Caco-2 (cell line): ENCODE results near the gene MARCHF2. TPM values are rescaled to one million over a fixed set of nuclear protein-coding genes. Genes with fewer than 3 reads are reported as not detected.

Experiments
- BruUV-seq: library from RNA; stranded (reverse); fragments of 400-500 nt; replicated peaks from 2 replicates; lab custom pipeline; 2021; lab: Mats Ljungman, UMichigan
- CTCF ChIA-PET: fragments of 300-600 bp; sonication (Branson Sonifier 250); formaldehyde crosslinking; loops from one replicate; lab custom pipeline; 2022; ENCODE audit warnings: antibody characterized with exemption; lab: Charles Lee
- POLR2A ChIA-PET: fragments of 300-600 bp; sonication (Branson Sonifier 250); formaldehyde crosslinking; loops from one replicate; lab custom pipeline; 2022; ENCODE audit warnings: antibody characterized with exemption; lab: Charles Lee
- DNase-seq, 2 experiments: peaks; one replicate each; pipeline versions ENCODE4 v3.0.0 to v3.0.0-alpha.2; 2020 to 2022
- H3K27me3 ChIP-seq: replicated peaks from 2 replicates; pipeline ENCODE4 v1.6.0; 2011; ENCODE audit warnings: low read length; ENCODE audit not compliant: control insufficient read depth, insufficient read depth
- H3K36me3 ChIP-seq: 2 replicates; pipeline ENCODE4 v1.5.1; 2011; ENCODE audit warnings: low read length; ENCODE audit not compliant: control insufficient read depth, insufficient read depth
- H3K4me1 ChIP-seq: fragments of 250-450 bp; sonication (Bioruptor Pico); 2 replicates; pipeline ENCODE4 v1.5.1; 2020; ENCODE audit warnings: mild to moderate bottlenecking
- H3K4me3 ChIP-seq: 2 replicates; pipeline ENCODE4 v1.5.1; 2011; ENCODE audit warnings: low read depth, mild to moderate bottlenecking, control low read depth, low read length
- H3K9me3 ChIP-seq: fragments of 250-450 bp; sonication (Bioruptor Pico); 2 replicates; pipeline ENCODE4 v1.5.1; 2020; ENCODE audit warnings: mild to moderate bottlenecking, moderate library complexity
- H3K27ac Mint-ChIP-seq: one replicate; pipeline ENCODE4 v1.8.0; 2022; ENCODE audit warnings: mixed read lengths; ENCODE audit not compliant: unreplicated experiment
- H3K27me3 Mint-ChIP-seq: one replicate; pipeline ENCODE4 v1.8.0; 2022; ENCODE audit warnings: mixed read lengths; ENCODE audit not compliant: insufficient read depth, unreplicated experiment
- H3K36me3 Mint-ChIP-seq: one replicate; pipeline ENCODE4 v1.8.0; 2022; ENCODE audit warnings: mild to moderate bottlenecking, mixed read lengths; ENCODE audit not compliant: insufficient read depth, unreplicated experiment
- H3K4me1 Mint-ChIP-seq: one replicate; pipeline ENCODE4 v1.8.0; 2022; ENCODE audit warnings: low read depth, mixed read lengths; ENCODE audit not compliant: unreplicated experiment
- H3K4me3 Mint-ChIP-seq: one replicate; pipeline ENCODE4 v1.8.0; 2022; ENCODE audit warnings: mild to moderate bottlenecking, moderate library complexity, mixed read lengths; ENCODE audit not compliant: unreplicated experiment
- H3K9me3 Mint-ChIP-seq: one replicate; pipeline ENCODE4 v1.8.0; 2022; ENCODE audit warnings: mixed read lengths; ENCODE audit not compliant: unreplicated experiment
- CTCF ChIP-seq, 2 experiments: fragments of 200-600 bp in 1 of 2; IDR thresholded peaks; 1 replicate in 1 of 2; 2 replicates in 1 of 2; pipeline versions ENCODE4 v1.5.1 to v1.8.0; 2011 to 2022; ENCODE audit warnings: antibody characterized with exemption in 1 of 2, control low read depth in 1 of 2, inconsistent platforms in 1 of 2, low read depth in 1 of 2, low read length in 1 of 2, mild to moderate bottlenecking in 1 of 2, moderate library complexity in 1 of 2; ENCODE audit not compliant: insufficient read depth in 1 of 2, severe bottlenecking in 1 of 2, unreplicated experiment in 1 of 2
- intact Hi-C: fragments of 100-400 bp; cut with micrococcal nuclease; formaldehyde crosslinking; loops from one replicate; pipeline ENCODE4 v1.10.0; 2022; ENCODE audit not compliant: unreplicated experiment
- total RNA-seq: library from RNA; stranded (reverse); gene quantifications from 2 replicates; pipeline ENCODE4 v1.2.3, GENCODE V29; 2022

Gene MARCHF2
- total RNA-seq, 1 experiment from 2014 or later, result 13.8 TPM

DNA sequence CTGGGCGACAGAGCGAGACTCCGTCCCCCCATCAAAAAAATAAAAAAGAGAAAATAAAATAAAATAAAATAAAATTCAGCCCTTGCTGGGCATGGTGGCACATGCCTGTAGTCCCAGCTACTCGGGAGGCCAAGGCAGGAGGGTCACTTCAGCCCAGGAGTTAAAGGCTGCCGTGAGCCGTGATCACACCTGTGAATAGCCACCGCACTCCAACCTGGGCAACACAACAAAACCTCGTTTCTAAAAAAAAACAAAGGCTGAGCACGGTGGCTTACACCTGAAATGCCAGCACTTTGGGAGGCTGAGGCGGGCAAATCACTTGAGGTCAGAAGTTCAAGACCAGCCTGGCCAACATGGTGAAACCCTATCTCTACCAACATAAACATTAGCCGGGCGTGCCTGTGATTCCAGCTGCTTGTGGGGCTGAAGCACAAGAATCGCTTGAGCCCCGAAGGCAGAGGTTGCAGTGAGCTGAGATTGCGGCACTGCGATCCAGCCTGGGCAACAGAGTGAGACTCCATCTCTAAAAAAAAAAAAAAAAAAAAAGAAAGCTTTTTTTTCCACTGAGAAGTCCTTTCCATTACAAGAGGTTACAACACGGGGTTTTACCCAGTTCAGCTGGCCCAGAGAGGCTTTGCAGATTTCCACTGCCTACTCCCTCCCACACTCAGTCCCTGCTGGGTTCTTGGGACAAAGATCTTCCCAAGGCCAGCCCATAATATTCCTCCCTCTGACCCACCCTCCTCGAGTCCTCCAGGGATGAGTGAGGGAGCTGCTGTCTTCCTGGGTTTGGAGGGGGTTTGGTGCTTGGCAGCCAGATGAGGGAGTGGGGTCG is 42.7 kb upstream of the MARCHF2 start:
- H3K4me3 ChIP-seq, result no peak overlapping the region
- POLR2A ChIA-PET, result interaction anchor here (0.7 kb wide), 1 partner anchor 22 kb away, joined by 3 read pairs; no protein-coding TSS in a partner anchor
- Mint-ChIP-seq H3K9me3 (no peaks in the 10 kb centered on the region), H3K27me3 (no peaks in the 10 kb centered on the region), H3K4me1 (no peaks in the 10 kb centered on the region), H3K36me3 (peaks cover 11% of the 10 kb centered on the region), H3K27ac (no peak overlapping the region), H3K4me3 (no peak overlapping the region)
- H3K36me3 ChIP-seq, result no peaks in the 10 kb centered on the region
- H3K27me3 ChIP-seq, result no peaks in the 10 kb centered on the region
- TF ChIP-seq CTCF (IDR thresholded peaks at IDR 0.05; ENCODE audit: insufficient read depth in 1 of 2, low read depth in 1 of 2, low read length in 1 of 2, severe bottlenecking in 1 of 2, unreplicated experiment in 1 of 2), result no peak
- CTCF ChIA-PET, result interaction anchor here (1.6 kb wide), 1 partner anchor 22 kb away, joined by 3 read pairs; no protein-coding TSS in a partner anchor
- no peak for DNase-seq
- intact Hi-C loops, result no loop called here
- no TSS peak for BruUV-seq
- peaks cover 9% of the 10 kb centered on the region for H3K4me1 ChIP-seq
- no peaks in the 10 kb centered on the region for H3K9me3 ChIP-seq

DNA sequence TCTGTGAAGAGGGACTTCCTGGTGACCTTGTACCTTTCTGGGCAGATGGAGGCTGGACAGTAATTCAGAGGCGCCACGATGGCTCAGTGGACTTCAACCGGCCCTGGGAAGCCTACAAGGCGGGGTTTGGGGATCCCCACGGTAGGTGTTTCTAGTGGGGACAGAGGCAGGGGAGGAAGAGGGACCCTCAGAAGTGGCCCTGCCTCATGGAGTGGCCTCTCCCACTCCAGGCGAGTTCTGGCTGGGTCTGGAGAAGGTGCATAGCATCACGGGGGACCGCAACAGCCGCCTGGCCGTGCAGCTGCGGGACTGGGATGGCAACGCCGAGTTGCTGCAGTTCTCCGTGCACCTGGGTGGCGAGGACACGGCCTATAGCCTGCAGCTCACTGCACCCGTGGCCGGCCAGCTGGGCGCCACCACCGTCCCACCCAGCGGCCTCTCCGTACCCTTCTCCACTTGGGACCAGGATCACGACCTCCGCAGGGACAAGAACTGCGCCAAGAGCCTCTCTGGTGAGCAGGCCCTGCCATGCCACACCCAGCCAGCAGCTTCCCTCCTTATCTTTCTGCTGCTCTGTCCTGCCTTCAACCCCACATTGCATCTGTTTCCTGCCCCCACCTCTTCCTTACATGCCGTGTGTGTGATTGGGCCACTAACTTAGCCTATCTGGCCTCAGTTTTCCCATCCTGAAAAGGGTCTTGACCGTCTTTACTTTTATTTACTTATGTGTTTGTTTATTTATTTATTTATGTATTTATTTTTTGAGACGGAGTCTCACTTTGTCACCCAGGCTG is 41.9 kb upstream of the MARCHF2 start:
- Histone ChIP-seq H3K36me3 (no peaks in the 10 kb centered on the region), H3K4me3 (no peak overlapping the region), H3K4me1 (peaks cover 9% of the 10 kb centered on the region), H3K9me3 (no peaks in the 10 kb centered on the region), H3K27me3 (no peaks in the 10 kb centered on the region)
- no TSS peak for BruUV-seq
- ChIA-PET CTCF (interaction anchor here (1.6 kb wide), 1 partner anchor 23 kb away, joined by 3 read pairs; no protein-coding TSS in a partner anchor), POLR2A (no interaction called here)
- H3K4me1 Mint-ChIP-seq, result no peaks in the 10 kb centered on the region
- H3K4me3 Mint-ChIP-seq, result no peak overlapping the region
- H3K27ac Mint-ChIP-seq, result no peak overlapping the region
- no peak for DNase-seq
- H3K36me3 Mint-ChIP-seq, result peaks cover 14% of the 10 kb centered on the region
- no peak for TF ChIP-seq CTCF (IDR thresholded peaks at IDR 0.05; ENCODE audit: insufficient read depth in 1 of 2, low read depth in 1 of 2, low read length in 1 of 2, severe bottlenecking in 1 of 2, unreplicated experiment in 1 of 2)
- intact Hi-C loops, result no loop called here
- H3K9me3 Mint-ChIP-seq, result no peaks in the 10 kb centered on the region
- no peaks in the 10 kb centered on the region for H3K27me3 Mint-ChIP-seq
